Measurements from ENCODE around the gene TMEM200C.
"Not testable (repeated sequence)": the region's sequence is repeated elsewhere in the genome, so short reads cannot be mapped to it uniquely, and the experiment has no call there.

The TMEM200C gene

GRCh38 chr18:5892823-5893431 lies 2.4 kb downstream of the TMEM200C start:
- no peak for DNase-seq (ENCODE audit: low spot score)

- DNase-seq (ENCODE audit: low spot score) = no peak
Observed at GRCh38 chr18:5891854-5892215, 3.5 kb downstream of the TMEM200C start.

DNA sequence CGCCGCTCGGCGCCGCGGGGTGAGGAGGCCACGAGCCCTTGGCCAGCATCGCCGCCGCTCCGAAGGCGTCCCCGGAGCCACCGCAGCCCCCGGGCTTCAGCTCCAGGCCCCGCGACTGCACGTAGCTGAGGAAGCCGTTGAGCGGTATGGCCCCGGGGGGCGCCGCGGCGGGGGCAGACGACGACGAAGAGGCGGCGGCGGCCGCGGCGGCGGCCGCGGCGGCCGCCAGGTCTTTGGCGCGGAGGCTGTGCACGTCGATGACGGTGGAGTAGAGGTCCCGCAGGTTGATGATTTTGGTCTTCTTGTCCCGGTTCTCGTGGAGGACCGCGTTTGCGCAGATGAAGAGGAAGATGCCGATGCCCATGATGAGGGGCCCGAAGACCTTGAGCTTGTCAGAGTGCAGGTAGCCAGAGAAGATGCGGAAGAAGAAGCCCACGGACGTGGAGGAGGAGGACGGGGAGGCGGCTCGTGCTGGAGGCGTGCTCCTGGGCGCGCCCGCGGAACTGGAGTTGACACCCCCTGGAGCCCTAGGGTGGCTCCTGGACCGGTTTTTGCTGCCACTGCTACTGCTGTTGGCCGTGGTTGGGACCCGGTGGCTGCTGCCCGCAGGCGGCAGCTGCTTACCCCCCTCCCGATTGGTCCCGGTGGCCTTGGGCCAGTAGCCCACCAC lies 4.0 kb downstream of the TMEM200C start:
- no peak for DNase-seq (ENCODE audit: low spot score)

DNA sequence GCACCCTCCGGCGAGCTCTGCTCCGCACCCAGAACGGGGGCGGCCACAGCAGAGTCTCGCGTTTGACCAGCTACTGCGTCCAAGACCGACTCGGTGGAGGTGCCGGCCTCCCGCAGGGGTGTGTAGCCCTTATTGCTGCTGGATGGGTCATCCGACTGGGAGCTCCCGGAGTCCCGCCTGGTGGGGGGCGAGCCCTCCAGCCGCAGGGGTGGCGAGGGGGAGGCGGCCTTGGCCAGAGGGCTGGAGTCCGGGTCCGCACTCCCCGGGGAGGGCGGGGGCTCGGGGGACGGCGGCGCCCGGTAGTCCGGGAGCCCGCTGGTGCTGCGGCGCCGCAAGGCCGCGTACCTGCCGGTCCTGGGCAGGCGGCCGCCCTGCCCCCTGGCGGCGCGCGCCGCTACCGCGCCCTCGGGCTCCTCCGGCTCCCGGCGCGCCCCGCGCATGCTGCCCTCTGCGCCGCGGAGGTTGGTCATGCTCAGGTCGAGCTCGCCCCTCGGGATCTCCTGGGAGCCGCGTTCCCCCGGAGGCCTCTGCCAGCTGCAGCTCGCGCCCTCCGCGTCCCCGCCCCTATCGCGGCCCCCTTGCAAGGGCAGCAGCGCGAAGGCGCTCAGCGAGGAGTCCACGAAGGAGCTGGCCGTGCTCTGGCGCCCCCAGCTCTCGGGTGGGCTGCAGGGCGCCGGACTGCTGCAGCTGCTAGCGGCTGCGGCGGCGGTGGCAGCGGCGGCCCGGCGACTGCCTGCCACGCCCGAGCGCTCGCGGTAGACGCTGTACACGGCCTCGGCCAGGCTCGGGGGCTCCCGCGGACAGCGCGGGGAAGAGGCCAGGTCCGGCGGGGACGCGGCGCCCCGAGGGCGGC lies 4.8 kb downstream of the TMEM200C start:
- DNase-seq (ENCODE audit: low spot score) = peak; percentile 82

DNA sequence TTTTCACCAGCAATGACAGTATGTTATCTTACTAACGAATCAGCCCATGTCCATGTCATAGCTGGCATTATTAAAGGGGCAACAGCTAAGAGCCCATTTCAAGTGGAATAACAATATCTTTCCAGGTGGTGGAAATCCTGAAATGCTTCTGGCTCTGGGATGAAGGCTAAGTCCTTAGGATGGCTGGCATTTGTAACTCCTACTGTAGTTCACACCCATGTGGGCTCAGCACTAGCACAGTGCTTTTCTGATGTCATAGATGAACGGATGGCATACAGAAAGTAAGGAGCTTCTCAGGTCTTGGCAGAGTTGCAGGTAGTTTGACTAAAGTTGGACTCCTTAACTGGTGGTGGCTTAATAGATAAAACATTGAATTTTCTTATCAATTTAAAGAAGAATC lies 10.0 kb downstream of the TMEM200C start:
- DNase-seq (ENCODE audit: low spot score) = no peak

DNA sequence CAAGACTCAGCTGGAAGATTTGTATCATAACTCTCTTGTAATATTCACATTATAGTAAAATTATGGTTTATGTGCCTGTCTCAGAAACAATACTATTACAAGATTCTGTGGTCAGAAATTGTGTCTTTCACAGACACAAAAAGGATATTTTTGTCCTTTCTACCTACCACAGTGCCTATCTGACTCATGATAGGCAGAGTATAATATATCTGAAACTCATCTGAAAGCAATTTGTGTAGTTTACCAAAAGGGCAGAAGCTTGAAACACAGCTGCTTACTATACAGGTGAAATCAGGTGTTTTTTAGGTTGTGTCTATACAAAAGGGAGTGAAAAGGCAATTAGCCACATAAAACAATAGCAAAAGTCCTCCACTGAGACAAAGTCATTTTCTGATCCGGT lies 10.9 kb downstream of the TMEM200C start:
- DNase-seq (ENCODE audit: low spot score) = no peak

DNA sequence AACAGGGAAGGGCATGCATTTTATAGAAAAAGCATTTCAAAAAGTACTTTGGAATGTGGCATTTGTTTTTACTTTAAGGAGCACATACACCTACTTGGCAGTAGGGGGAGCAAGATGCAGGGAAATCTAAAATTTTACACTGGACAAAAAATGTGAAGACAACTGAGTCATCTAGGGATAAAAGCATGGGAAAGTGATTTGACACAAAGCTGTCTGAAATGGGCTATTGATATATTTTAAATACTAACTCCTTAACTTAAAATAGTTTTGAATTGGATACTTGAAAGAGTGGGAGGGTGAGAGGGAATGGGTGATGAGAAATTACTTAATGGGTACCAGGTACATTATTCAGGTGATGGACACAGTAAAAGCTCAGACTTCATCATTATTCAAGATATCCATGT lies 15.8 kb downstream of the TMEM200C start:
- DNase-seq (ENCODE audit: low spot score) = no peak

DNA sequence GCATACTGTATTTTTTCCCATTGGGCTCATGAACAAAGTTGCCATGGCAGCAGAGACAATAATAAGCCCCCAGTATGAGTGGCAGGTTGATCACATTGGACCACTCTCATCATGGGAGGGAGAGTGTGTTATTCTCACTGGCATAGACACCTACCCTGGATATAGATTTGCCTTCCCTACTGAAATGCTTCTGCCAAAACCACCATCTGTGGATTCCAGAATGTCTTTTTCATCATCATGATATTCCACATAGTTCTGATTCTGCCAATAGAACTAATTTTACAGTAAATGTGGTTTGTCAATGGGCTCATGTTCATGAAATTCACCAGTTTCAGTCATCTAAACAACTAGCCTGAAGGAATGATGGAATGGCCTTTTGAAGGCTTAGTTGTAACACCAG lies 18.4 kb downstream of the TMEM200C start:
- DNase-seq (ENCODE audit: low spot score) = no peak

- DNase-seq (ENCODE audit: low spot score) = no peak
Observed at GRCh38 chr18:5874336-5874735, 21.0 kb downstream of the TMEM200C start.

DNA sequence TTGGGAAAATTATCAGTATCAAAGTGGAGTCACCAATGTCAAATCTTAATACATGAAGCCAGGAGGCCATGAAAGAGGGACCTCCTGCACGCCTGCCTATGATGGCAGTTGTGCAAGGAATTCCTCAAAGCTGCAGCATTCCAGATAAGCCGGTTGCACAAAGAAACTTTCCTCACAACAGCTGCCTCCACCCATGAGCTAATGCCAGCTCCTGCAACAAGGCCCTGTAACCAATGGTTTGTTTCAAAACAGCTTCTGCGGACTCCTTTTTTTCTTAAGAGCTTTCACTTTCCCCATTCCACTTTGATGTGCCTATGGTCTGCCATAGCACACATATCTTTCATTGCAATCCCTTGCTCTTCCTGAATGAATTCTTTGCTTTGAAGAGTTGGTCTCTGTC lies 22.4 kb downstream of the TMEM200C start:
- DNase-seq (ENCODE audit: low spot score) = no peak

DNA sequence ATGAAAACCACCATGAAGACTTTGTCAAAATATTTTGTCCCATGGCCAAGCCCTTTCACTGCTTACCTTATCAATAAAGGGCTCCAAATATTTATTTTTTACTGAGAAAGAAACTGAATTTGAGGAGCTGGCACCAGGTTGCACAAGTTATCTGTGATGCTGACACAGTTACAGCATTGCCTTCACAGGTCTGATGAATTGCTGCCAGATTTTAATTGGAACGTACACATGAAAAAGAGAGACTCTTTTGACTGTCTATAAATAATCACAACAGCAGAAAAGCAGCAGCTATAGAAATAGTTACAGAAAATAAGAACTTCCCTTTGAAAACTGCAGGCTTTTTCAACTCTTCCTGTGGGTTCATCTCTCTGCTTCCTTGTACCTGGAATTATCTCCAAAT lies 23.9 kb downstream of the TMEM200C start:
- no peak for DNase-seq (ENCODE audit: low spot score)

- peak; percentile 80 for DNase-seq (ENCODE audit: low spot score)
Observed at GRCh38 chr18:5868218-5868854, 27.0 kb downstream of the TMEM200C start.

GRCh38 chr18:5865521-5865920 lies 29.8 kb downstream of the TMEM200C start:
- DNase-seq (ENCODE audit: low spot score) = no peak

- DNase-seq (ENCODE audit: low spot score) = not testable (repeated sequence)
Observed at GRCh38 chr18:5862127-5862526, 33.2 kb downstream of the TMEM200C start.

GRCh38 chr18:5857180-5857579 lies 38.1 kb downstream of the TMEM200C start:
- no peak for DNase-seq (ENCODE audit: low spot score)

- DNase-seq (ENCODE audit: low spot score) = no peak
Observed at GRCh38 chr18:5853253-5853652, 42.1 kb downstream of the TMEM200C start.

DNA sequence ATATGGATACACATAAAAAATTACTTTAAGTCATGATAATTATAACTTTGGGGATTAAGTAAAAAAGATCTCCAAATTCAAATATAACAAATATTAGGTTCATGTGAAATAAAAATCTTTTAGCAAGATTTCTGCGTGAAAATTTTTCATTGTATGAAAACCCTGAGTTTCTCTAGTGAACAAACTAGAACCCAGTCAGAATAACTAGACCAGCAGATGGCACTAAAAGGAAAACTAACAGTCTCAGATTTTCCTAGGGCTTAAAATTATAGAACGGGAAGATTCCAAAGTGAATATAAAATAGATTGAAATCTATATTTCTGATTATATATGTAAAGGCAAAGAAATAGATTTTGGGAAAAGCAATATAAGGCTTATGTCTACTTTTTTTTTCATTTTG lies 43.3 kb downstream of the TMEM200C start:
- no peak for DNase-seq (ENCODE audit: low spot score)

GRCh38 chr18:5842653-5843052 lies 52.7 kb downstream of the TMEM200C start:
- no peak for DNase-seq (ENCODE audit: low spot score)

GRCh38 chr18:5841518-5841917 lies 53.8 kb downstream of the TMEM200C start:
- DNase-seq (ENCODE audit: low spot score) = no peak

DNA sequence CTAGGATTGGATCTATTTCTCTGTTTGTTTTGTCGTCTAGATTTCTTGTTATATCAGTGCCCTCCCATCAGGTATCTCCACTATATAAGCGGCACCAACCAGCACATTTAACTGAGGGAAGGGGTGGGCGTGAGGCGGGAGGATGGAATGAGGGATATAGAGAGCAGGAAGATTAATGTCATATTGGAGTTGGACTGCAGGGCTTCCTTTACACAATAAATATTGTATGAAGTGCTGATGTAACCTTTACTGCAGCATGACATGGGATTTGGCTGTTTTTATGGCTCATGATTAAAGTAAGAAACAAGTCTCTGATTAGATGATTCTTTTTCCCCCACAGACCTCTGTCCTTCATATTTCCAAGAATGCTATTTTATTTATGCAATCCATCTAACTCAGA lies 54.8 kb downstream of the TMEM200C start:
- DNase-seq (ENCODE audit: low spot score) = no peak

DNA sequence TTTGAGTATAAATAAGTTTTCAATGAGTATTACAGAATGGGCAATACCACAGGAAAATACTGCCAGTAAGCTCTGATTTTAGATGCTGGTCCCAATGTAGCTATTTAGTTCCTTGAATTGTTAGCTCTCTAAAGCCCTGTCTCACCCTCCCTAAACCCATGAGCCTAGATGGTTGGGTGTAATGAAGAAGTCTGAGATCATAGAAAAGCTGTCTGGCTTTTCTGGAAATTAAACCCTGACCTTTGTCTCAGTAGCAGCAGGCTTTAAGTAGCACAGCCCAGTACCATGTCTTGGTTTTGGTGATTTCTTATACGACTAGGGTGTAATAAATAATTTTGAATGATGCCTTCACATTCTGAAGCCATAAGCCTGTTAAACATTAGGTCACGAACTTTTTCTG lies 55.3 kb downstream of the TMEM200C start:
- DNase-seq (ENCODE audit: low spot score) = no peak

DNA sequence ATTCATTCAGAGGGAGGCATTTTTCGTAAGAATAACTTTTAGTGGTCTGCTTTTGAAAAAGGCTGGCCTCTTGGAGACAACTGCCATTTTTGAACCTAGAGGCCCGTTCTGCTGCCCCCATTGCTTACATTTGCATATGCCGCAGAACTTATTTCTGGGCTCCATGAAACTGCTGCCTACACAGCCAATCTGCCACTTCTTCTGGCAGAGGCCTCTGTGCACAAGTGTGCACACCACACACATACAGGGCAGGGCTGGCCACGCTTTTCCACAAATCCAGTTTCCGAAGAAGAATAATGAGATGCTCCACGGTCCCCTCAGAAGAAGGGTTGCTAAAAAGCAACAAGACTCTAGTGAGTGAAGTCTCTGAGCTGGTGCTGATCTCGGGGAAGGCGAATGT lies 56.2 kb downstream of the TMEM200C start:
- no peak for DNase-seq (ENCODE audit: low spot score)

Data from ecto neural progenitor cell (in vitro differentiated cells).